Measurements from ENCODE around the gene KCTD16.

The KCTD16 gene

GRCh38 chr5:144210655-144211054 is 40.0 kb downstream of the KCTD16 start:
- DNase-seq: no peak

GRCh38 chr5:144219869-144220268 is 49.2 kb downstream of the KCTD16 start:
- DNase-seq: no peak

- no peak for DNase-seq
Observed at GRCh38 chr5:144227363-144227999, 56.8 kb downstream of the KCTD16 start.

- DNase-seq: no peak
Observed at GRCh38 chr5:144230806-144231205, 60.1 kb downstream of the KCTD16 start.

GRCh38 chr5:144232285-144232684 is 61.6 kb downstream of the KCTD16 start:
- no peak for DNase-seq

- no peak for DNase-seq
Observed at GRCh38 chr5:144236499-144236898, 65.8 kb downstream of the KCTD16 start.

GRCh38 chr5:144237851-144238250 is 67.2 kb downstream of the KCTD16 start:
- no peak for DNase-seq

- no peak for DNase-seq
Observed at GRCh38 chr5:144247131-144247530, 76.5 kb downstream of the KCTD16 start.

- no peak for DNase-seq
Observed at GRCh38 chr5:144248015-144248414, 77.3 kb downstream of the KCTD16 start.

- no peak for DNase-seq
Observed at GRCh38 chr5:144249755-144250464, 79.2 kb downstream of the KCTD16 start.

GRCh38 chr5:144254552-144254951 is 83.9 kb downstream of the KCTD16 start:
- DNase-seq: no peak

GRCh38 chr5:144260121-144260520 is 89.4 kb downstream of the KCTD16 start:
- no peak for DNase-seq

GRCh38 chr5:144265643-144266247 is 95.1 kb downstream of the KCTD16 start:
- no peak for DNase-seq

GRCh38 chr5:144267961-144268513 is 97.4 kb downstream of the KCTD16 start:
- DNase-seq: no peak

GRCh38 chr5:144273232-144274027 is 102.8 kb downstream of the KCTD16 start:
- DNase-seq: no peak

- no peak for DNase-seq
Observed at GRCh38 chr5:144275329-144275728, 104.7 kb downstream of the KCTD16 start.

GRCh38 chr5:144276034-144276822 is 105.6 kb downstream of the KCTD16 start:
- no peak for DNase-seq

- no peak for DNase-seq
Observed at GRCh38 chr5:144281784-144282183, 111.1 kb downstream of the KCTD16 start.

- no peak for DNase-seq
Observed at GRCh38 chr5:144284036-144284435, 113.4 kb downstream of the KCTD16 start.

GRCh38 chr5:144284931-144285502 is 114.3 kb downstream of the KCTD16 start:
- no peak for DNase-seq

GRCh38 chr5:144289277-144289676 is 118.6 kb downstream of the KCTD16 start:
- DNase-seq: no peak

- no peak for DNase-seq
Observed at GRCh38 chr5:144292029-144292428, 121.4 kb downstream of the KCTD16 start.

Data from activated naive CD4-positive, alpha-beta T cell treated with anti-CD3 and anti-CD28 coated beads, Interleukin-2, amount 50 U/mL, for 16 hours (primary cell).